H1 (cell line): Measurements from ENCODE around the gene FRMD5. TPM values are rescaled to one million over a fixed set of nuclear protein-coding genes. Genes with fewer than 3 reads are reported as not detected.

Experiments
- ATF2 ChIP-seq: IDR thresholded peaks from 2 replicates; pipeline ENCODE4 v1.6.1; 2012; ENCODE audit warnings: low read length, inconsistent platforms
- ATF3 ChIP-seq: IDR thresholded peaks from 2 replicates; pipeline ENCODE4 v1.6.1; 2011; ENCODE audit warnings: low read depth, mild to moderate bottlenecking, low read length; ENCODE audit not compliant: insufficient read depth
- CTCF ChIP-seq, 3 experiments: IDR thresholded peaks; 1 replicate in 2 of 3; 2 replicates in 1 of 3; pipeline versions ENCODE4 v1.5.1 to v1.6.1; 2011; ENCODE audit warnings: low read length in 3 of 3, mild to moderate bottlenecking in 3 of 3, inconsistent platforms in 2 of 3, low read depth in 1 of 3, moderate library complexity in 1 of 3; ENCODE audit not compliant: insufficient read depth in 1 of 3; ENCODE audit errors: control extremely low read depth in 1 of 3
- MAX ChIP-seq: IDR thresholded peaks from 2 replicates; pipeline ENCODE4 v1.6.1; 2012; ENCODE audit warnings: inconsistent platforms
- TCF12 ChIP-seq: IDR thresholded peaks from 2 replicates; pipeline ENCODE4 v1.6.1; 2011; ENCODE audit warnings: low read depth, mild to moderate bottlenecking, low read length
- USF2 ChIP-seq: IDR thresholded peaks from 2 replicates; pipeline ENCODE4 v1.6.1; 2011; ENCODE audit warnings: low read length, improper control_type of control experiment
- polyA plus RNA-seq, 7 experiments: library from polyadenylated mRNA; depleted of rRNA in 3 of 7; stranded (reverse) in 5 of 7; unstranded in 2 of 7; fragments of >200 nt in 5 of 7; fragments of 200-250 nt in 2 of 7; gene quantifications; 1 replicate in 5 of 7; 2 replicates in 1 of 7; 4 replicates in 1 of 7; pipeline versions ENCODE4 v1.2.1 to v1.2.3, GENCODE V29; 2011 to 2013; ENCODE audit warnings: missing spikeins in 2 of 7, mixed read lengths in 2 of 7
- total RNA-seq: library from RNA; stranded (reverse); fragmentation: NEBNext Ultra II Directional; extraction: Animal tissue kit (Norgen Biotek cat#: 25700); gene quantifications from 2 replicates; pipeline ENCODE4 v1.2.1, GENCODE V29; 2021

The FRMD5 gene
- total and polyA plus RNA-seq, 2 of the 8 experiments (the other 6 are each of a cell fraction or from before 2014, with no cell fraction given), result 10.1 to 12.6 TPM

- no peak for TF ChIP-seq ATF2
- no peak for TF ChIP-seq TCF12
- no peak for TF ChIP-seq MAX
- TF ChIP-seq CTCF (IDR thresholded peaks at IDR 0.05; ENCODE audit: control extremely low read depth in 1 of 3, insufficient read depth in 1 of 3, low read depth in 1 of 3, low read length in 3 of 3), result no peak
- no peak for TF ChIP-seq USF2
- no peak for TF ChIP-seq ATF3
Measured at GRCh38 chr15:44029003-44029402, 166.1 kb downstream of the FRMD5 start (continued).
